IMR-90 (cell line): ENCODE measurements around the gene PRSS33. TPM values are rescaled to one million over a fixed set of nuclear protein-coding genes. Genes with fewer than 3 reads are reported as not detected.

Experiments used
- ATAC-seq: fragments of 200-7000 bp; cut with Tn5 transposase; 2 replicates; pipeline ENCODE4 v1.9.1; 2020; ENCODE audit warnings: low read depth, mild to moderate bottlenecking, moderate library complexity
- BruUV-seq: library from RNA; stranded (reverse); fragments of 400-500 nt; replicated peaks from 2 replicates; lab custom pipeline; 2021; lab: Mats Ljungman, UMichigan
- CTCF ChIA-PET: fragments of 300-600 bp; formaldehyde crosslinking; extraction: SDS; loops from one replicate; lab custom pipeline; 2021; ENCODE audit warnings: antibody characterized with exemption; lab: Yijun Ruan, JAX
- POLR2A ChIA-PET: fragments of 300-600 bp; sonication (Branson Sonifier 250); formaldehyde crosslinking; loops from one replicate; lab custom pipeline; 2022; ENCODE audit warnings: antibody characterized with exemption; ENCODE audit not compliant: unreplicated experiment; lab: Charles Lee
- DNase-seq: peaks from one replicate; pipeline ENCODE4 v3.0.0; 2013
- H2AFZ ChIP-seq: replicated peaks from 2 replicates; pipeline ENCODE3; 2013; ENCODE audit warnings: low read length, mild to moderate bottlenecking; ENCODE audit not compliant: poor library complexity
- H2AK5ac ChIP-seq: 2 replicates; pipeline ENCODE4 v1.6.1; 2013; ENCODE audit warnings: low read depth, low read length, inconsistent platforms
- H2AK9ac ChIP-seq: replicated peaks from 2 replicates; pipeline ENCODE3; 2013; ENCODE audit warnings: mild to moderate bottlenecking, low read depth, low read length, moderate library complexity; ENCODE audit not compliant: poor library complexity
- H2BK120ac ChIP-seq: 2 replicates; pipeline ENCODE4 v1.6.1; 2013; ENCODE audit warnings: low read depth, low read length, inconsistent platforms
- H2BK15ac ChIP-seq: 3 replicates; pipeline ENCODE4 v1.6.1; 2013; ENCODE audit warnings: low read depth, low read length, inconsistent platforms
- H2BK20ac ChIP-seq: 2 replicates; pipeline ENCODE4 v1.6.1; 2013; ENCODE audit warnings: low read depth, mild to moderate bottlenecking, inconsistent platforms, low read length, moderate library complexity
- H2BK5ac ChIP-seq: 2 replicates; pipeline ENCODE4 v1.6.1; 2013; ENCODE audit warnings: mild to moderate bottlenecking, low read depth, low read length, inconsistent platforms; ENCODE audit not compliant: poor library complexity, severe bottlenecking
- H3K14ac ChIP-seq: replicated peaks from 2 replicates; pipeline ENCODE4 v1.6.1; 2013; ENCODE audit warnings: low read depth, low read length, inconsistent platforms
- H3K18ac ChIP-seq: 2 replicates; pipeline ENCODE4 v1.6.1; 2013; ENCODE audit warnings: low read depth, low read length, control low read depth
- H3K23ac ChIP-seq: 2 replicates; pipeline ENCODE4 v1.6.1; 2013; ENCODE audit warnings: low read depth, low read length, inconsistent platforms
- H3K27ac ChIP-seq: 2 replicates; pipeline ENCODE4 v1.5.1; 2013; ENCODE audit warnings: mild to moderate bottlenecking, control low read depth, low read length; ENCODE audit not compliant: insufficient read depth
- H3K27me3 ChIP-seq: 2 replicates; pipeline ENCODE4 v1.6.1; 2013; ENCODE audit warnings: low read length; ENCODE audit not compliant: control insufficient read depth, insufficient read depth
- H3K36me3 ChIP-seq: 2 replicates; pipeline ENCODE4 v1.6.1; 2013; ENCODE audit warnings: low read length, mixed read lengths; ENCODE audit not compliant: control insufficient read depth, insufficient read depth
- H3K4ac ChIP-seq: 2 replicates; pipeline ENCODE4 v1.6.1; 2013; ENCODE audit warnings: low read depth, low read length, inconsistent platforms
- H3K4me1 ChIP-seq: 2 replicates; pipeline ENCODE4 v1.6.1; 2013; ENCODE audit warnings: low read length, mixed read lengths; ENCODE audit not compliant: control insufficient read depth, insufficient read depth
- H3K4me2 ChIP-seq: 2 replicates; pipeline ENCODE4 v1.6.1; 2013; ENCODE audit warnings: low read depth, mild to moderate bottlenecking, control low read depth, low read length, moderate library complexity
- H3K4me3 ChIP-seq: 2 replicates; pipeline ENCODE4 v1.5.1; 2013; ENCODE audit warnings: low read depth, mild to moderate bottlenecking, control low read depth, low read length, moderate library complexity; ENCODE audit not compliant: insufficient read depth
- H3K56ac ChIP-seq: 2 replicates; pipeline ENCODE4 v1.6.1; 2013; ENCODE audit warnings: low read length, inconsistent platforms; ENCODE audit not compliant: insufficient read depth; ENCODE audit errors: extremely low read depth
- H3K79me1 ChIP-seq, 2 experiments: 2 replicates each; pipeline ENCODE4 v1.6.1; 2013; ENCODE audit warnings: low read length in 2 of 2, inconsistent platforms in 1 of 2, low read depth in 1 of 2
- H3K9ac ChIP-seq: 2 replicates; pipeline ENCODE4 v1.6.1; 2013; ENCODE audit warnings: low read depth, low read length, control low read depth
- H3K9me1 ChIP-seq: 2 replicates; pipeline ENCODE4 v1.6.1; 2013; ENCODE audit warnings: low read length, inconsistent platforms; ENCODE audit not compliant: insufficient read depth
- H3K9me3 ChIP-seq: 2 replicates; pipeline ENCODE4 v1.6.1; 2013; ENCODE audit warnings: low read length; ENCODE audit not compliant: control insufficient read depth, insufficient read depth
- H4K20me1 ChIP-seq: 2 replicates; pipeline ENCODE4 v1.6.1; 2013; ENCODE audit warnings: low read length, inconsistent platforms; ENCODE audit not compliant: insufficient read depth
- H4K5ac ChIP-seq: 2 replicates; pipeline ENCODE4 v1.6.1; 2013; ENCODE audit warnings: mild to moderate bottlenecking, low read depth, low read length, control low read depth
- H4K8ac ChIP-seq, 2 experiments: 2 replicates each; pipeline ENCODE4 v1.6.1; 2013; ENCODE audit warnings: low read depth in 2 of 2, low read length in 2 of 2, control low read depth in 1 of 2, inconsistent platforms in 1 of 2
- H4K91ac ChIP-seq: 2 replicates; pipeline ENCODE4 v1.6.1; 2013; ENCODE audit warnings: low read depth, low read length, inconsistent platforms; ENCODE audit not compliant: insufficient read depth
- NFE2L2 ChIP-seq: fragments of 150-350 bp; IDR thresholded peaks from 2 replicates; pipeline ENCODE4 v1.6.1; 2016; ENCODE audit warnings: low read depth, mild to moderate bottlenecking, low read length
- POLR2A ChIP-seq: IDR thresholded peaks from 2 replicates; pipeline ENCODE4 v1.6.1; 2012; ENCODE audit warnings: mild to moderate bottlenecking, low read depth, low read length
- RAD21 ChIP-seq: IDR thresholded peaks from 2 replicates; pipeline ENCODE4 v1.6.1; 2012; ENCODE audit warnings: low read length, improper control_type of control experiment
- RCOR1 ChIP-seq: IDR thresholded peaks from 2 replicates; pipeline ENCODE4 v1.6.1; 2012; ENCODE audit warnings: mild to moderate bottlenecking, low read length, improper control_type of control experiment; ENCODE audit not compliant: insufficient replicate concordance
- WGBS, 2 experiments: methylation state at CpG; one replicate each; pipeline versions ENCODE4 v1.1.5 to v1.1.7; 2013; ENCODE audit warnings: missing lambda C conversion rate in 2 of 2; ENCODE audit not compliant: insufficient read length in 1 of 2; ENCODE audit errors: extremely low coverage in 2 of 2; 5-methylcytosine and 5-hydroxymethylcytosine counted together
- dilution Hi-C: fragments of 300-500 bp; cut with HindIII; formaldehyde crosslinking; loops from one replicate; pipeline ENCODE4 v1.14.3; 2018; ENCODE audit warnings: low sequenced_read_pairs; ENCODE audit not compliant: unreplicated experiment
- in situ Hi-C: fragments of 300-500 bp; cut with MboI; formaldehyde crosslinking; loops from 3 replicates; pipeline ENCODE4 v1.14.3; 2019; ENCODE audit warnings: low sequenced_read_pairs, inconsistent platforms, mixed read lengths
- intact Hi-C: fragments of 100-400 bp; cut with micrococcal nuclease; formaldehyde crosslinking; loops from 2 replicates; pipeline ENCODE4 v1.10.0; 2022
- polyA plus RNA-seq, 3 experiments: library from polyadenylated mRNA; depleted of rRNA; stranded (reverse); fragments of >200 nt; gene quantifications; 2 replicates each; pipeline ENCODE4 v1.2.3, GENCODE V29; 2012; ENCODE audit warnings: low replicate concordance in 1 of 3
- total RNA-seq: library from RNA; depleted of rRNA; stranded (reverse); fragments of >200 nt; gene quantifications from 2 replicates; pipeline ENCODE4 v1.2.3, GENCODE V29; 2012
- TF ChIP-seq, protein P1 (sequence below): fragments of 150-350 bp; IDR thresholded peaks from 2 replicates; pipeline ENCODE4 v1.6.1; 2017; ENCODE audit warnings: mild to moderate bottlenecking, antibody characterized with exemption, low read length, low read depth

Gene PRSS33
- total and polyA plus RNA-seq, 2 of the 4 experiments (the other 2 are of a cell fraction): not detected

DNA sequence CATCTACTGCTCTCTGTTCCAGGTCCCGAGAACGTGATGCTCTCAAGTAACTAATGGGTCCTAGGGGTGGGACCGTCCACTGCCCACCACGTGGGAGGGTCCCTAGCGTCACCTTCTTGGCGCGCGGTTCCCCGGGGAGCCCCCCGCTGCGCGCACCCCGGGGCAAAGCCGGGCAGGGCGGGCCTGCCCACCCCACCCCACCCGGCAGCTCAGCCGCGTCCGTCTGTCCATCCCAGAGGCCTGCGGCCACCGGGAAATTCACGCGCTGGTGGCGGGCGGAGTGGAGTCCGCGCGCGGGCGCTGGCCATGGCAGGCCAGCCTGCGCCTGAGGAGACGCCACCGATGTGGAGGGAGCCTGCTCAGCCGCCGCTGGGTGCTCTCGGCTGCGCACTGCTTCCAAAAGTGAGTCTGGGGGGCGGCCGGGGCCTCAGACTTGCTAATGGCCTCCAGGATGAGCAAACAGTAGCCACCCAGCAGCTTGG, 11.4 kb upstream of the PRSS33 start:
- no peaks in the 10 kb centered on the region for H4K20me1 ChIP-seq
- no peak overlapping the region for H2BK20ac ChIP-seq
- H2BK15ac ChIP-seq: no peak overlapping the region
- intact Hi-C loops: no loop called here
- no peak overlapping the region for H2AK5ac ChIP-seq
- H3K79me1 ChIP-seq: no peaks in the 10 kb centered on the region
- no peaks in the 10 kb centered on the region for H3K36me3 ChIP-seq
- no peak overlapping the region for H2BK5ac ChIP-seq
- TF ChIP-seq, protein P1, sequence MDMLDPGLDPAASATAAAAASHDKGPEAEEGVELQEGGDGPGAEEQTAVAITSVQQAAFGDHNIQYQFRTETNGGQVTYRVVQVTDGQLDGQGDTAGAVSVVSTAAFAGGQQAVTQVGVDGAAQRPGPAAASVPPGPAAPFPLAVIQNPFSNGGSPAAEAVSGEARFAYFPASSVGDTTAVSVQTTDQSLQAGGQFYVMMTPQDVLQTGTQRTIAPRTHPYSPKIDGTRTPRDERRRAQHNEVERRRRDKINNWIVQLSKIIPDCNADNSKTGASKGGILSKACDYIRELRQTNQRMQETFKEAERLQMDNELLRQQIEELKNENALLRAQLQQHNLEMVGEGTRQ: no peak
- TF ChIP-seq RCOR1 (no peak), POLR2A (no peak), NFE2L2 (no peak), RAD21 (no peak)
- no peaks in the 10 kb centered on the region for H3K4me1 ChIP-seq
- POLR2A ChIA-PET: no interaction called here
- no peak overlapping the region for H3K4me2 ChIP-seq
- BruUV-seq: no TSS peak
- H2AK9ac ChIP-seq: no peak overlapping the region
- no peak overlapping the region for H3K4me3 ChIP-seq
- no peak overlapping the region for H4K8ac ChIP-seq
- WGBS, 2 experiments: 75% methylated on average over 25 of the region's 39 CpGs; no CpG with 5 or more reads in 1 of the 2 experiments
- DNase-seq: no peak
- H4K5ac ChIP-seq: no peak overlapping the region
- H3K56ac ChIP-seq: no peak overlapping the region
- no peak overlapping the region for H3K9ac ChIP-seq
- H3K27ac ChIP-seq: no peak overlapping the region
- H3K9me1 ChIP-seq: no peaks in the 10 kb centered on the region
- H3K18ac ChIP-seq: no peak overlapping the region
- H3K14ac ChIP-seq: no peak overlapping the region
- CTCF ChIA-PET: no interaction called here
- H2AFZ ChIP-seq: no peak overlapping the region
- no peak overlapping the region for H3K4ac ChIP-seq
- in situ Hi-C loops: no loop called here
- peaks cover under 1% of the 10 kb centered on the region for H3K9me3 ChIP-seq
- H4K91ac ChIP-seq: no peak overlapping the region
- no peak overlapping the region for H3K23ac ChIP-seq
- dilution Hi-C loops: no loop called here
- no peak overlapping the region for H2BK120ac ChIP-seq
- H3K27me3 ChIP-seq: peaks cover 13% of the 10 kb centered on the region
- ATAC-seq: no peak
